IMR-90 (cell line): ENCODE measurements around the gene RHOBTB1. TPM values are rescaled to one million over a fixed set of nuclear protein-coding genes. Genes with fewer than 3 reads are reported as not detected.
A peak's percentile ranks its signal among the peaks of the same experiment; 100 is the strongest.

Experiments
- ATAC-seq: fragments of 200-7000 bp; cut with Tn5 transposase; 2 replicates; pipeline ENCODE4 v1.9.1; 2020; ENCODE audit warnings: low read depth, mild to moderate bottlenecking, moderate library complexity
- BruUV-seq: library from RNA; stranded (reverse); fragments of 400-500 nt; replicated peaks from 2 replicates; lab custom pipeline; 2021; lab: Mats Ljungman, UMichigan
- CTCF ChIA-PET: fragments of 300-600 bp; formaldehyde crosslinking; extraction: SDS; loops from one replicate; lab custom pipeline; 2021; ENCODE audit warnings: antibody characterized with exemption; lab: Yijun Ruan, JAX
- POLR2A ChIA-PET: fragments of 300-600 bp; sonication (Branson Sonifier 250); formaldehyde crosslinking; loops from one replicate; lab custom pipeline; 2022; ENCODE audit warnings: antibody characterized with exemption; ENCODE audit not compliant: unreplicated experiment; lab: Charles Lee
- DNase-seq: peaks from one replicate; pipeline ENCODE4 v3.0.0; 2013
- H2AFZ ChIP-seq: replicated peaks from 2 replicates; pipeline ENCODE3; 2013; ENCODE audit warnings: low read length, mild to moderate bottlenecking; ENCODE audit not compliant: poor library complexity
- H2AK5ac ChIP-seq: 2 replicates; pipeline ENCODE4 v1.6.1; 2013; ENCODE audit warnings: low read depth, low read length, inconsistent platforms
- H2AK9ac ChIP-seq: replicated peaks from 2 replicates; pipeline ENCODE3; 2013; ENCODE audit warnings: mild to moderate bottlenecking, low read depth, low read length, moderate library complexity; ENCODE audit not compliant: poor library complexity
- H2BK120ac ChIP-seq: 2 replicates; pipeline ENCODE4 v1.6.1; 2013; ENCODE audit warnings: low read depth, low read length, inconsistent platforms
- H2BK15ac ChIP-seq: 3 replicates; pipeline ENCODE4 v1.6.1; 2013; ENCODE audit warnings: low read depth, low read length, inconsistent platforms
- H2BK20ac ChIP-seq: 2 replicates; pipeline ENCODE4 v1.6.1; 2013; ENCODE audit warnings: low read depth, mild to moderate bottlenecking, inconsistent platforms, low read length, moderate library complexity
- H2BK5ac ChIP-seq: 2 replicates; pipeline ENCODE4 v1.6.1; 2013; ENCODE audit warnings: mild to moderate bottlenecking, low read depth, low read length, inconsistent platforms; ENCODE audit not compliant: poor library complexity, severe bottlenecking
- H3K14ac ChIP-seq: replicated peaks from 2 replicates; pipeline ENCODE4 v1.6.1; 2013; ENCODE audit warnings: low read depth, low read length, inconsistent platforms
- H3K18ac ChIP-seq: 2 replicates; pipeline ENCODE4 v1.6.1; 2013; ENCODE audit warnings: low read depth, low read length, control low read depth
- H3K23ac ChIP-seq: 2 replicates; pipeline ENCODE4 v1.6.1; 2013; ENCODE audit warnings: low read depth, low read length, inconsistent platforms
- H3K27ac ChIP-seq: 2 replicates; pipeline ENCODE4 v1.5.1; 2013; ENCODE audit warnings: mild to moderate bottlenecking, control low read depth, low read length; ENCODE audit not compliant: insufficient read depth
- H3K27me3 ChIP-seq: 2 replicates; pipeline ENCODE4 v1.6.1; 2013; ENCODE audit warnings: low read length; ENCODE audit not compliant: control insufficient read depth, insufficient read depth
- H3K36me3 ChIP-seq: 2 replicates; pipeline ENCODE4 v1.6.1; 2013; ENCODE audit warnings: low read length, mixed read lengths; ENCODE audit not compliant: control insufficient read depth, insufficient read depth
- H3K4ac ChIP-seq: 2 replicates; pipeline ENCODE4 v1.6.1; 2013; ENCODE audit warnings: low read depth, low read length, inconsistent platforms
- H3K4me1 ChIP-seq: 2 replicates; pipeline ENCODE4 v1.6.1; 2013; ENCODE audit warnings: low read length, mixed read lengths; ENCODE audit not compliant: control insufficient read depth, insufficient read depth
- H3K4me2 ChIP-seq: 2 replicates; pipeline ENCODE4 v1.6.1; 2013; ENCODE audit warnings: low read depth, mild to moderate bottlenecking, control low read depth, low read length, moderate library complexity
- H3K4me3 ChIP-seq: 2 replicates; pipeline ENCODE4 v1.5.1; 2013; ENCODE audit warnings: low read depth, mild to moderate bottlenecking, control low read depth, low read length, moderate library complexity; ENCODE audit not compliant: insufficient read depth
- H3K56ac ChIP-seq: 2 replicates; pipeline ENCODE4 v1.6.1; 2013; ENCODE audit warnings: low read length, inconsistent platforms; ENCODE audit not compliant: insufficient read depth; ENCODE audit errors: extremely low read depth
- H3K79me1 ChIP-seq, 2 experiments: 2 replicates each; pipeline ENCODE4 v1.6.1; 2013; ENCODE audit warnings: low read length in 2 of 2, inconsistent platforms in 1 of 2, low read depth in 1 of 2
- H3K9ac ChIP-seq: 2 replicates; pipeline ENCODE4 v1.6.1; 2013; ENCODE audit warnings: low read depth, low read length, control low read depth
- H3K9me1 ChIP-seq: 2 replicates; pipeline ENCODE4 v1.6.1; 2013; ENCODE audit warnings: low read length, inconsistent platforms; ENCODE audit not compliant: insufficient read depth
- H3K9me3 ChIP-seq: 2 replicates; pipeline ENCODE4 v1.6.1; 2013; ENCODE audit warnings: low read length; ENCODE audit not compliant: control insufficient read depth, insufficient read depth
- H4K20me1 ChIP-seq: 2 replicates; pipeline ENCODE4 v1.6.1; 2013; ENCODE audit warnings: low read length, inconsistent platforms; ENCODE audit not compliant: insufficient read depth
- H4K5ac ChIP-seq: 2 replicates; pipeline ENCODE4 v1.6.1; 2013; ENCODE audit warnings: mild to moderate bottlenecking, low read depth, low read length, control low read depth
- H4K8ac ChIP-seq, 2 experiments: 2 replicates each; pipeline ENCODE4 v1.6.1; 2013; ENCODE audit warnings: low read depth in 2 of 2, low read length in 2 of 2, control low read depth in 1 of 2, inconsistent platforms in 1 of 2
- H4K91ac ChIP-seq: 2 replicates; pipeline ENCODE4 v1.6.1; 2013; ENCODE audit warnings: low read depth, low read length, inconsistent platforms; ENCODE audit not compliant: insufficient read depth
- CTCF ChIP-seq: conservative IDR thresholded peaks from 2 replicates; pipeline ENCODE4 v1.5.1; 2012; ENCODE audit warnings: mild to moderate bottlenecking, low read depth, low read length, improper control_type of control experiment
- MAFK ChIP-seq: IDR thresholded peaks from 2 replicates; pipeline ENCODE4 v1.6.1; 2012; ENCODE audit warnings: low read depth, low read length, improper control_type of control experiment
- RAD21 ChIP-seq: IDR thresholded peaks from 2 replicates; pipeline ENCODE4 v1.6.1; 2012; ENCODE audit warnings: low read length, improper control_type of control experiment
- WGBS, 2 experiments: methylation state at CpG; one replicate each; pipeline versions ENCODE4 v1.1.5 to v1.1.7; 2013; ENCODE audit warnings: missing lambda C conversion rate in 2 of 2; ENCODE audit not compliant: insufficient read length in 1 of 2; ENCODE audit errors: extremely low coverage in 2 of 2; 5-methylcytosine and 5-hydroxymethylcytosine counted together
- dilution Hi-C: fragments of 300-500 bp; cut with HindIII; formaldehyde crosslinking; loops from one replicate; pipeline ENCODE4 v1.14.3; 2018; ENCODE audit warnings: low sequenced_read_pairs; ENCODE audit not compliant: unreplicated experiment
- in situ Hi-C: fragments of 300-500 bp; cut with MboI; formaldehyde crosslinking; loops from 3 replicates; pipeline ENCODE4 v1.14.3; 2019; ENCODE audit warnings: low sequenced_read_pairs, inconsistent platforms, mixed read lengths
- intact Hi-C: fragments of 100-400 bp; cut with micrococcal nuclease; formaldehyde crosslinking; loops from 2 replicates; pipeline ENCODE4 v1.10.0; 2022
- polyA plus RNA-seq, 3 experiments: library from polyadenylated mRNA; depleted of rRNA; stranded (reverse); fragments of >200 nt; gene quantifications; 2 replicates each; pipeline ENCODE4 v1.2.3, GENCODE V29; 2012; ENCODE audit warnings: low replicate concordance in 1 of 3
- total RNA-seq: library from RNA; depleted of rRNA; stranded (reverse); fragments of >200 nt; gene quantifications from 2 replicates; pipeline ENCODE4 v1.2.3, GENCODE V29; 2012

Gene RHOBTB1
- total and polyA plus RNA-seq, 2 of the 4 experiments (the other 2 are of a cell fraction) = 8.9 to 15.2 TPM

DNA sequence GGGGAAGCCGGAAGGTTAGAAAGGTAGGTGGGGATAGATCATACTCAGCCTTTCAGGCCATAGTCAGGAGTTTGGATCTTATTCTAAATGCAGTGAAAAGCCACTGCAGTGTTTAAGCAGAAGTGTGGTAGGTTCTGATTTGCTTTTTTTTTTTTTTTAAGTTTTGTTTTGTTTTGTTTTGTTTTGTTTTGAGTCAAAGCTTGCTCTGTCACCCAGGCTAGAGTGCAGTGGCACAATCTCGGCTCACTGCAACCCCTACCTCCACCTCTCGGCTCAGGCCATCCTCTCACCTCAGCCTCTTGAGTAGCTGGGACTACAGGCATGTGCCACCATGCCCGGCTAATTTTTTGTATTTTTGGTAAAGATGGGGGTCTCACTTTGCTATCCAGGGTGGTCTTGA, 23.5 kb downstream of the RHOBTB1 start:
- Histone ChIP-seq H3K18ac (no peak overlapping the region), H2AFZ (no peak overlapping the region), H4K8ac (no peak overlapping the region), H2AK5ac (peak overlapping the region; percentile 0; the same call in 1 of the 2 replicates), H3K27me3 (no peaks in the 10 kb centered on the region), H3K4me3 (no peak overlapping the region), H2BK15ac (no peak overlapping the region), H2BK20ac (no peak overlapping the region), H3K9ac (no peak overlapping the region), H2BK120ac (peak overlapping the region; percentile 12; the same call in 1 of the 2 replicates), H3K36me3 (no peaks in the 10 kb centered on the region; the same call in 1 of the 2 replicates), H3K4me1 (peaks cover 16% of the 10 kb centered on the region), H3K14ac (no peak overlapping the region), H3K23ac (no peak overlapping the region), H3K9me1 (peaks cover 15% of the 10 kb centered on the region), H3K9me3 (peaks cover 2% of the 10 kb centered on the region; the same call in 1 of the 2 replicates), H4K20me1 (no peaks in the 10 kb centered on the region; the same call in 1 of the 2 replicates), H2BK5ac (no peak overlapping the region), H3K4me2 (no peak overlapping the region), H3K56ac (no peak overlapping the region; the same call in 1 of the 2 replicates), H3K79me1 (peaks cover 42 to 65% of the 10 kb centered on the region in 2 experiments), H4K5ac (no peak overlapping the region), H3K27ac (no peak overlapping the region), H4K91ac (no peak overlapping the region), H2AK9ac (no peak overlapping the region), H3K4ac (no peak overlapping the region)
- no TSS peak for BruUV-seq
- no CpG with 5 or more reads among the region's 4 CpGs for WGBS, 2 experiments
- dilution Hi-C loops = no loop called here
- intact Hi-C loops = no loop called here
- ATAC-seq = no peak
- DNase-seq = no peak
- TF ChIP-seq MAFK = no peak
- no peak for TF ChIP-seq RAD21
- TF ChIP-seq CTCF = no peak
- in situ Hi-C loops = no loop called here
- ChIA-PET POLR2A (no interaction called here), CTCF (no interaction called here)
